C4-2B (cell line): ENCODE data around the gene TOP3A.
A peak's percentile ranks its signal among the peaks of the same experiment; 100 is the strongest.

ENCODE experiments used
- H3K27ac ChIP-seq: fragments of 450-650 bp; 2 replicates; pipeline ENCODE4 v1.5.1; 2017
- ZFX ChIP-seq: fragments of 450-650 bp; IDR thresholded peaks from 2 replicates; pipeline ENCODE4 v1.6.1; 2017
- TF ChIP-seq, protein P1 (sequence below): fragments of 450-650 bp; conservative IDR thresholded peaks from 2 replicates; pipeline ENCODE4 v1.5.1; 2017; ENCODE audit warnings: mild to moderate bottlenecking

The TOP3A gene

DNA sequence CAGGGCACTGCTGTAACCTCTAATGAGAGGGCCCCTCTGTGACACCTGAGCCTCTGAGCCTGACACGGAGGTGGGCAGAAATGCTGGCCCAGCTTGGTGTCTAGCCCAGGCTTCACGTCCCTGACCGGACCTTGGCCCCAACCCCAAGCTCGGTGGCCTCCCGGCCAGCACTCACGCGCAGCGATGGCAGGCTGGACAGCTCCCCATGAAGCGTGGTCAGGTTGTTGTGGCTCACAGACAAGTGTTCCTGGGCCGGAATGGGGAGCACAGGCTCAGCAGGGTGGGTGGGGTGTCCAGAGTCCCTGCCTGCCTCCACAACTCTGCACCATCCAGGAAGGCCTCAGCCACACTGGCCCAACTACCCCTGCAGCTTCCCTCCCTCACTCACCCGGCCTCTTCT is 58.4 kb downstream of the TOP3A start:
- H3K27ac ChIP-seq, result peak overlapping the region; percentile 95; the same call in 1 of the 2 replicates
- TF ChIP-seq, protein P1, sequence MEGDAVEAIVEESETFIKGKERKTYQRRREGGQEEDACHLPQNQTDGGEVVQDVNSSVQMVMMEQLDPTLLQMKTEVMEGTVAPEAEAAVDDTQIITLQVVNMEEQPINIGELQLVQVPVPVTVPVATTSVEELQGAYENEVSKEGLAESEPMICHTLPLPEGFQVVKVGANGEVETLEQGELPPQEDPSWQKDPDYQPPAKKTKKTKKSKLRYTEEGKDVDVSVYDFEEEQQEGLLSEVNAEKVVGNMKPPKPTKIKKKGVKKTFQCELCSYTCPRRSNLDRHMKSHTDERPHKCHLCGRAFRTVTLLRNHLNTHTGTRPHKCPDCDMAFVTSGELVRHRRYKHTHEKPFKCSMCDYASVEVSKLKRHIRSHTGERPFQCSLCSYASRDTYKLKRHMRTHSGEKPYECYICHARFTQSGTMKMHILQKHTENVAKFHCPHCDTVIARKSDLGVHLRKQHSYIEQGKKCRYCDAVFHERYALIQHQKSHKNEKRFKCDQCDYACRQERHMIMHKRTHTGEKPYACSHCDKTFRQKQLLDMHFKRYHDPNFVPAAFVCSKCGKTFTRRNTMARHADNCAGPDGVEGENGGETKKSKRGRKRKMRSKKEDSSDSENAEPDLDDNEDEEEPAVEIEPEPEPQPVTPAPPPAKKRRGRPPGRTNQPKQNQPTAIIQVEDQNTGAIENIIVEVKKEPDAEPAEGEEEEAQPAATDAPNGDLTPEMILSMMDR, result no peak
- no peak for TF ChIP-seq ZFX

- H3K27ac ChIP-seq, result no peak overlapping the region
- TF ChIP-seq, protein P1, result no peak; the same call in 1 of the 2 replicates
- TF ChIP-seq ZFX, result no peak
Observed at GRCh38 chr17:18254888-18255649, 59.7 kb downstream of the TOP3A start.

- no peak for TF ChIP-seq ZFX
- TF ChIP-seq, protein P1, result no peak
- no peak overlapping the region for H3K27ac ChIP-seq
Observed at GRCh38 chr17:18253947-18254821, 60.6 kb downstream of the TOP3A start.

GRCh38 chr17:18253187-18253884 is 61.5 kb downstream of the TOP3A start:
- no peak overlapping the region for H3K27ac ChIP-seq
- TF ChIP-seq, protein P1, result no peak
- no peak for TF ChIP-seq ZFX

DNA sequence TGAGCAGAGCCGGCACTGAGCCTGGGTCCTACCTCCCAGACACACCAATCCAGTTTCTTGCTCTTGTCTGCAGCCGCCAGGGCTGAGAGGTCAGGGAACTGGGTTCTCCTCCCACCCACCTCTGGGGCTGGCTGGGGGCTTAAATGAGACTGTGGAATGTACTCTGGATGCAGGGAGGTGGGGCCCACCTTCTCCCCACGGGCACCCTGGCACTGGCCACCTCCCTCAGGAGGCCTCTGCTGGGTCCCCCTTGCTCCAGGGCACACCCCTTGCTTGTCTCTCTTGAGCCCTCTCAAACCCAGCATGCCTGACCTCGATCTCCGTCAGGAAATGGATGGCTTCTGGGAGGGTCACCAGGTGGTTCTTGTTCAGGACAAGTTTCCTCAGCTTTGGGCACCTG is 62.6 kb downstream of the TOP3A start:
- H3K27ac ChIP-seq, result no peak overlapping the region
- no peak for TF ChIP-seq ZFX
- TF ChIP-seq, protein P1, result no peak

GRCh38 chr17:18251204-18251603 is 63.6 kb downstream of the TOP3A start:
- TF ChIP-seq ZFX, result no peak
- TF ChIP-seq, protein P1, result no peak
- H3K27ac ChIP-seq, result no peak overlapping the region

GRCh38 chr17:18250708-18251107 is 64.1 kb downstream of the TOP3A start:
- TF ChIP-seq ZFX, result no peak
- TF ChIP-seq, protein P1, result no peak
- no peak overlapping the region for H3K27ac ChIP-seq
